GM12872 (cell line): ENCODE data around the gene RERE.

Source experiments
- CTCF ChIP-seq: IDR thresholded peaks from 3 replicates; pipeline ENCODE4 v1.5.1; 2011; ENCODE audit warnings: low read depth, mild to moderate bottlenecking, low read length, moderate library complexity; ENCODE audit not compliant: insufficient read depth

Gene RERE

GRCh38 chr1:8754247-8754650 lies 63.2 kb downstream of the RERE start:
- no peak for TF ChIP-seq CTCF

- TF ChIP-seq CTCF = no peak
Observed at GRCh38 chr1:8753736-8754135, 63.7 kb downstream of the RERE start.

- no peak for TF ChIP-seq CTCF
Observed at GRCh38 chr1:8752921-8753713, 64.3 kb downstream of the RERE start.

GRCh38 chr1:8752411-8752810 lies 65.0 kb downstream of the RERE start:
- TF ChIP-seq CTCF = no peak

- no peak for TF ChIP-seq CTCF
Observed at GRCh38 chr1:8751984-8752383, 65.5 kb downstream of the RERE start.

- TF ChIP-seq CTCF = no peak
Observed at GRCh38 chr1:8747879-8748825, 69.3 kb downstream of the RERE start.

GRCh38 chr1:8746554-8746953 lies 70.9 kb downstream of the RERE start:
- TF ChIP-seq CTCF = no peak
